Cardiac septum (tissue), 1 donor: Measurements from ENCODE around the gene TRMO. TPM values are rescaled to one million over a fixed set of nuclear protein-coding genes. Genes with fewer than 3 reads are reported as not detected.
A peak's percentile ranks its signal among the peaks of the same experiment; 100 is the strongest.

Source experiments
- DNase-seq: peaks from one replicate; pipeline ENCODE4 v3.0.0-alpha.2; 2020; ENCODE audit warnings: low spot score
- intact Hi-C: fragments of 100-400 bp; cut with DNase I; formaldehyde crosslinking; loops from one replicate; pipeline ENCODE4 v1.14.0; 2022
- total RNA-seq: library from RNA; stranded (reverse); fragmentation: NEBNext Ultra II Directional; extraction: Animal tissue kit (Norgen Biotek cat#: 25700); gene quantifications from one replicate; pipeline ENCODE4 v1.2.1, GENCODE V29; 2021
- donor health status: DM: no; HTN: no; CAD: no.

The TRMO gene
- total RNA-seq, 1 donor from 2014 or later = 7.3 TPM

GRCh38 chr9:97873425-97873824 is 48.9 kb downstream of the TRMO start:
- intact Hi-C loops = no loop called here
- DNase-seq = no peak

DNA sequence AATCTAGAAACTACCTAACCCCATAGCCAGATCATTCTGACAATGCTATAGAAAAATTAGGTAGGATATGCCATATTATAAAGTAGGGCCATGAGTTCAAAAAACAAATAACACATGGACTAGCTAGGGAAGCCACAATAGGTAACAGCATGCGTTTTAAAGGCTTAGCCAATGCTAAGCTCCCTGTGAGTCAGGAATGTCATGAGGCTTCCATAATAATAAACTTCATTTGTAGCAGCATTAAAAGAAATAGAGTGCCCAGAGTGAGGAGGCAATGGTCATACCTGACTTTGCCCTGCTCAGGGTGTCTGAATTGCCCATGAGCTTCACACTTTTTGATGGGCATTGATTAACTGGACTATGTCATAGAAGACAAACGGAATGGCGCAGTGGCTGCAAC is 53.4 kb downstream of the TRMO start:
- intact Hi-C loops = no loop called here
- no peak for DNase-seq

DNA sequence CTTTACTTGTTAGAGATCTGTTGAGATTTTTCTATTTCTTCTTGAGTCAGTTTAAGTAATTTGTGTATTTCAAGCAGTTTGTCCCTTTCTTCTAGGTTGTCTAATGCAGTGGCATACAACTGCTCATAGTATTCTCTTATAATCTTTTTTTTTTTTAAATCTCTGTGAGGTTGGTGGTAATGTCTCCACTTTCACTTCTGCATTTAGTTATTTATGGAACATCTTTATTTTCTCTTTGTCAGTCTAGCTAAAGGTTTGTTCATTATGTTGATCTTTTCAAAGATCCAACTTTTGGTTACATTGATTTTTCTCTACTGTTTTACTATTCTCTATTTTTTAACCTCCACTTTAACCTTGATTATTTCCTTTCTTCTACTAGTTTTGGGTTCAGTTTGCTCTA is 55.5 kb downstream of the TRMO start:
- no peak for DNase-seq
- intact Hi-C loops = no loop called here

- intact Hi-C loops = no loop called here
- no peak for DNase-seq
These were observed 56.0 kb downstream of the TRMO start for GRCh38 chr9:97866300-97866699.

- DNase-seq = no peak
- intact Hi-C loops = no loop called here
These were observed 57.9 kb downstream of the TRMO start for GRCh38 chr9:97864396-97864795.

DNA sequence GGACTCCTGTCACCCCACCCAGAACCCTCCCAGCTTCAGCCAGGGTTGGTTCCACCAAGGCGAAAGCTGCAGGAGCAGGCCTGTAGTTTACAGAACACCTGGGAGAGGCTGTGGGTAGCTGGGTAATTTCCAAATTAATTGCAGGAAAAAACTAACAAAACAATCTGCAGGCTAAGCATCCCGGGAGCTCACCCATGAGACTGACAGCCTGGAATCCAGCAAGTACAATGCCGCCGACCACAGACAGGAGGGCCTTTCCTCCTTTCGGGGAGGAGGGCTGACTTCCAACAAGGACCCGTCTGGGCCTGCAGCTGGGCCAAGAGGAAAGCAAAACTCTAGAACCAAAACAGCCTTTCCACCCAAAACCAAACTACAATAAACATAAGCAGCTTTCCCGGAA is 59.0 kb downstream of the TRMO start:
- peak; percentile 71 for DNase-seq
- intact Hi-C loops = no loop called here

- intact Hi-C loops = no loop called here
- peak; percentile 54 for DNase-seq
These were observed 61.2 kb downstream of the TRMO start for GRCh38 chr9:97861148-97861475.

GRCh38 chr9:97860451-97861147 is 61.7 kb downstream of the TRMO start:
- peak; percentile 59 for DNase-seq
- intact Hi-C loops = no loop called here

- intact Hi-C loops = no loop called here
These were observed 63.0 kb downstream of the TRMO start for GRCh38 chr9:97859346-97859745.

DNA sequence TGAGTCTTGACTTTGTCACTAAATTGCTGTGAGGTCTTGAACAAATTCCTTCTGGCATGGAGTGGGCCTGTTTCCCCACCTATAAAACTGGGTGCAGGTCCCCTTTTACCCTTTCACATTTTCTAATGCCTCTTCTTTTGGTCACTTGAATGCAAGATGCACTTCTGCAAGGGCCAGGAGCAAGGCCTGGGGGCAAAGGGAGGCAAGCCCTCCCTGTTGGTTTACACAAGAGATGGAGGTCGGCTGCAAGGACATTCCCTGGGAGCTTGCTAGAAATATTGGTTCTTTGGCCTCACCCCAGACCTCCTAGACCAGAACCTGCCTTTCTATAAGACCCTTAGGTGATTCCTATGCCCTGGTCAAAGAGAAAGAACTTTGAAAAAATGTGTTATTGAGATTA is 63.5 kb downstream of the TRMO start:
- no peak for DNase-seq
- intact Hi-C loops = no loop called here

More at GRCh38 chr9:97859346-97859745, 63.0 kb downstream of the TRMO start:
- DNase-seq = peak; percentile 31

DNA sequence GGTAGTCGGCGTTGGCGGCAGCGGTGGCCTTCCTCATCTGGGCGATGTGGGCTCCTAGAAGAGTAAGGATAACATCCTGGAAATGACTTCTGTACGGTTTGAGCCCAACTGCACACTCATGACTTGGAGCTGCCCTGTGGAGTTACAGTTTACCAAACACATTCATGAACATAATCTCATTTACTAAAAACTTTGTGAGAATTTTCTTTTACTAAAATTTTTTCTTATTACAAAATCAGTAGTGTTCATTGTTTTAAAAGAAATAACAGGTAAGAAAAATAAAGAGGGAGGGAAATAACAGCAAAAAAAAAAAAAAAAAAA is 63.9 kb downstream of the TRMO start:
- intact Hi-C loops = no loop called here
- DNase-seq = no peak

DNA sequence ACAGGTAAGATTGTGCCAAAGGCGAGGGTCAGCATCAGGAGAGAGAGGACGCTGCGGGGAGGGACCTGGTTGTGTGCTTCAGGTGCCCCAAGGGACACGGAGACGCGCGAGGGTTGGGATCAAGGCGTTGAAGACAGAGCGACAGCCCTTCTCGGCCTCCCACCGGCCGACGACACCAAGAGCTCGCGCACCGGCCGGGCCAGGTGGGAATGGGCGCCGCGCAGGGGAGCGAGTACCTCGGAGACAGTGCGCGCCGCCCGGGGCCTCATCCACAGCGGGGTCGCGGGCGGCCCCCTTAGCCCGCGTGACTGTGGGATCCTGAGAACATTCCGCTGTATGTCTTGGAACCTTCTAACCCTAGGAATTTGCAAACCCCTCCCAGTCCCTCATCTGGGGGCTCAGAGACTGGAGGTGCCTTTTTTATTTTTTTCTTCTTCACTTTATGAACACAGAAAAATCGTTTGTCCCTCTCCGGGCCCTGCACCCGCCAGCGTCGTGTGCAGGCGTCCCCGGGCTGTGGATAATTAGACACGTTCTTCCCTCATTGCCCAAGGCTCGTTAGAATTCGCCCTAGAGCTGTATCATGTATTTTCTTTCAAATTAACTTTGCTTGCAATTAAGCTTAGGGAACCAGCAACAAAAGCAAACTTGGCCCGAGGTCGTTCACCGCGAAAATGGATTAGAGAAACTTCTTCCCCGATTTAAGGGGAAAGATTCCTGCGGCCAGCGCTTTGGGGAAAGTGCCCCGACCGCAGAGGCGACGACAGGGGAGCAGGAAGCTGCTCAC is 64.5 kb downstream of the TRMO start:
- intact Hi-C loops = no loop called here
- peak; percentile 63 for DNase-seq

DNA sequence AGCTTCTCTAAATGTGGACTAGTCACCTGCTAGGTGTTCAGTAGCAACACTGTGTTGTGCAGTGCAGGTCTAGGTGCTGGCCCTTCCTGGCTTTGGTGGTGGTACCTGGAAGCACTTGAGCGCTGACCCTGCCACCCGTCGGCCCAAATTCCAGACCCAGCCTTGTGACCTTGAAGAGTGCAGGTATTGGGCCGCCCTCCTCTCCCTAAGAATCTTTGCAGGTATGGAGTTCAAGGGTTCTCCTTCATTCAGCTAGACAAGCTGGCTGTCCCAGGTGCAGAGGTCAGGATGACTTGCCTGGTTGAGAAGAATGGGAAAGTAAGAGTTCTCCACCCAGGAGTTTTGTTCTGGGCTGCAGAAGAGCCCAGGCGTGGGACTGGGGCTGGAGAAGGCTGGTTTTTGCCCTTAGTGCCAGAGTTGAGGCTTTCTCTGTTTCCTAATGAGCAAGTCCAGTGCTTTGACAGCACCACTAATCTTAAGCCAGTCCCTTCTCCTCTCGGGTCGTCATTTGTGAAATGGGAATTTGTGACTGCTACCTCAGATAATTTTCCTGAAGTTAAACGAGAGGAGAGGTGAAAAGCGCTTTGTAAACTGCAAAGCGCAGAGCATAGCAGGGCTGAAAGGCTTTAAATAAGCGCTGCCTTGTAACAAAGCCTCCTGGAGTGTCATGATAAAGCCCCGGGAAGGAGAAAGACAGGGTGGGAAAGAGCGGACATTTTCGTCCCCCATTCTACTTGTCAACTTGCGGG is 65.3 kb downstream of the TRMO start:
- DNase-seq = peak; percentile 51
- intact Hi-C loops = no loop called here

DNA sequence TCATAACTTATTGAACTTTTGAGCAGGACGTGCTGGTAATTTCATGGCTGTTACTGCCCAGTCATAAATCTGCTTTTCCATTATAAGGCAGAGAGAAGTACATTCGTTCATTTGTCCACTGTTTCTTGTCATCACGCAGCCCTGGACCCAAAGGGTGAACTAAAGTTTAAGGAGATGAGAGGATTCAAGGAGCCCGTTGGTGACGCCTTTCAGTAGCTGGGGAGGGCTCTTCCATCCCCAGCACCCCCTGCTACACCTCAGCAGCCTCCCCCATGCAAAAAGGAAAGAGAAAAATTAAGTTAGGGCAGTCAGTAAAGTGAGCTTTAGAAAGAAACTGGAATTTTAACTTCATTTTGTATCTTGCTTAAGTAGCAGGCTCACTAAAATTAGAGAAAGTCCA is 66.4 kb downstream of the TRMO start:
- intact Hi-C loops = no loop called here
- no peak for DNase-seq

GRCh38 chr9:97855486-97855875 is 66.8 kb downstream of the TRMO start:
- intact Hi-C loops = no loop called here
- DNase-seq = peak; percentile 53

DNA sequence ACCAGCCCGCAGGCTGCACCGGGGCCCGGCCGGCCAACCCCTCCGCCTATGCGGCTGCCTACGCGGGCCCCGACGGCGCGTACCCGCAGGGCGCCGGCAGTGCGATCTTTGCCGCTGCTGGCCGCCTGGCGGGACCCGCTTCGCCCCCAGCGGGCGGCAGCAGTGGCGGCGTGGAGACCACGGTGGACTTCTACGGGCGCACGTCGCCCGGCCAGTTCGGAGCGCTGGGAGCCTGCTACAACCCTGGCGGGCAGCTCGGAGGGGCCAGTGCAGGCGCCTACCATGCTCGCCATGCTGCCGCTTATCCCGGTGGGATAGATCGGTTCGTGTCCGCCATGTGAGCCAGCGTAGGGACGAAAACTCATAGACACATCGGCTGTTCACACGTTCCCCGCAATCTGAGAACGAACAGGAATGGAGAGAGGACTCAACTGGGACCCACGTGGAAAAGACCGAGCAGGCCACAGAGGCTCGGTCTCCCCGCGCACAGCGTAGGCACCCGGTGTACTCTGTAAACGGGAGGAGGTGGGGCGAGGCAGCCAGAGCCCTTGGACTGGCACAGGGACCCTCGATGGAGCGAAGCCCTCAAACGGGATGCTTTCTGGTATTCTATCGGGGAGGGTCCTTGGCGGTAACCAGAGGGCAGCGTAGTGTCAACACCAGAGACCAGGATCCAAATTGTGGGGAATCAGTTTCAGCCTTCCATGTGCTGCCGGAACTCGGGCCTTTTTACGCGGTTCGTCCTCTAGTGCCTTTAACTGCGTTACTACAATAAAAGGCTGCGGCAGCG is 67.4 kb downstream of the TRMO start:
- DNase-seq = peak; percentile 29
- intact Hi-C loops = no loop called here
